Brain microvascular endothelial cell (primary cell): ENCODE results near the gene FZD8.

Experiments used
- DNase-seq: peaks from one replicate; pipeline ENCODE4 v3.0.0-alpha.2; 2020
- H3K27ac ChIP-seq: fragments of 250-450 bp; sonication (Bioruptor Pico); 2 replicates; pipeline ENCODE4 v1.5.1; 2020; ENCODE audit warnings: mild to moderate bottlenecking, moderate library complexity
- H3K27me3 ChIP-seq: fragments of 250-450 bp; sonication (Bioruptor Pico); replicated peaks from 2 replicates; pipeline ENCODE4 v1.5.1; 2020; ENCODE audit warnings: mild to moderate bottlenecking
- H3K36me3 ChIP-seq: fragments of 250-450 bp; sonication (Bioruptor Pico); replicated peaks from 2 replicates; pipeline ENCODE4 v1.5.1; 2020; ENCODE audit warnings: mild to moderate bottlenecking
- H3K4me3 ChIP-seq: 2 replicates; pipeline ENCODE4 v1.5.1; 2011; ENCODE audit warnings: low read depth, mild to moderate bottlenecking, control low read depth, low read length, moderate library complexity
- CTCF ChIP-seq: IDR thresholded peaks from 2 replicates; pipeline ENCODE4 v1.5.1; 2011; ENCODE audit warnings: low read depth, mild to moderate bottlenecking, moderate library complexity, low read length, control low read depth, inconsistent platforms; ENCODE audit errors: missing control alignments
- in situ Hi-C: cut with HindIII; loops from 2 replicates; pipeline ENCODE4 v1.10.0; 2017; ENCODE audit warnings: low sequenced_read_pairs, low pct_ligation_motif_present

FZD8 gene

GRCh38 chr10:35667270-35667889 lies 25.3 kb upstream of the FZD8 start:
- Histone ChIP-seq H3K4me3 (no peak overlapping the region), H3K36me3 (no peaks in the 10 kb centered on the region), H3K27me3 (no peaks in the 10 kb centered on the region), H3K27ac (no peak overlapping the region)
- TF ChIP-seq CTCF = no peak
- in situ Hi-C loops = no loop called here
- no peak for DNase-seq

- no peak overlapping the region for H3K27ac ChIP-seq
- H3K27me3 ChIP-seq = no peaks in the 10 kb centered on the region
- no peak for DNase-seq
Observed at GRCh38 chr10:35661236-35661635, 19.1 kb upstream of the FZD8 start.

GRCh38 chr10:35659456-35659855 lies 17.4 kb upstream of the FZD8 start:
- no peak for DNase-seq
- in situ Hi-C loops = no loop called here
- TF ChIP-seq CTCF = no peak

More at GRCh38 chr10:35661236-35661635, 19.1 kb upstream of the FZD8 start:
- Histone ChIP-seq H3K4me3 (no peak overlapping the region), H3K36me3 (no peaks in the 10 kb centered on the region)
- TF ChIP-seq CTCF = no peak
- in situ Hi-C loops = no loop called here

GRCh38 chr10:35657621-35658020 lies 15.5 kb upstream of the FZD8 start:
- TF ChIP-seq CTCF = no peak
- in situ Hi-C loops = no loop called here
- Histone ChIP-seq H3K27ac (no peak overlapping the region), H3K4me3 (no peak overlapping the region), H3K36me3 (no peaks in the 10 kb centered on the region), H3K27me3 (no peaks in the 10 kb centered on the region)
- DNase-seq = no peak

More at GRCh38 chr10:35659456-35659855, 17.4 kb upstream of the FZD8 start:
- Histone ChIP-seq H3K36me3 (no peaks in the 10 kb centered on the region), H3K27ac (no peak overlapping the region), H3K27me3 (no peaks in the 10 kb centered on the region), H3K4me3 (no peak overlapping the region)

- Histone ChIP-seq H3K4me3 (no peak overlapping the region), H3K27me3 (no peaks in the 10 kb centered on the region), H3K36me3 (no peaks in the 10 kb centered on the region), H3K27ac (no peak overlapping the region)
- in situ Hi-C loops = no loop called here
- no peak for DNase-seq
- TF ChIP-seq CTCF = no peak
Observed at GRCh38 chr10:35652824-35653223, 10.7 kb upstream of the FZD8 start.

GRCh38 chr10:35650894-35651293 lies 8.8 kb upstream of the FZD8 start:
- no peak for DNase-seq
- no peaks in the 10 kb centered on the region for H3K36me3 ChIP-seq
- no peaks in the 10 kb centered on the region for H3K27me3 ChIP-seq
- TF ChIP-seq CTCF = no peak
- no peak overlapping the region for H3K4me3 ChIP-seq
- H3K27ac ChIP-seq = no peak overlapping the region
- in situ Hi-C loops = no loop called here
